ENCODE results near the gene CFAP77. TPM values are rescaled to one million over a fixed set of nuclear protein-coding genes. Genes with fewer than 3 reads are reported as not detected.

CFAP77 gene
- total RNA-seq, 1 donor from 2014 or later = 1.8 TPM

DNA sequence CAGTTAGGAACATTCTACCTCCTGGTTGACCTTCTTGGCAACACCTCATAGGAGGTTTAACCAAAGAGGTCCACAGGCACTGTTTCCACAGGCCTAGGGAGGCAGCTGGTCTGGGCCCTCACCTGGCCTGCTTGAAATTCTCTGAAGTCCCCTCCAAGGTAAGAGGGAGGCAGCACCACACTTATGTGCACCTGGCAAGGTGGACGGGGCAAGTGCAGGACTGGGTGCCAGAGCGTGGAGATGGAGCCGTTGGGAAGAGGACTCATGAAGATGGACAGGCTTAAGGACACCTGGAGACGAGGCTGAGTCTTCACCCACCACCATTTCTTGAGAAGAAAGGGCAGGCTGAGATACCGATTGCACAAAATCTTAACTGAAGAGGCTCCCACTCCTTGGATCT is 165.8 kb downstream of the CFAP77 start:
- no peak overlapping the region for H3K4me3 ChIP-seq
- Mint-ChIP-seq H3K4me3 (peak overlapping the region; percentile 50), H3K4me1 (peaks cover 29% of the 10 kb centered on the region), H3K27me3 (ENCODE audit: insufficient read depth, low read depth) (peaks cover 51% of the 10 kb centered on the region), H3K36me3 (no peaks in the 10 kb centered on the region), H3K27ac (no peak overlapping the region), H3K9me3 (peaks cover 3% of the 10 kb centered on the region)
- H4K20me1 ChIP-seq (ENCODE audit: low read depth) = peaks cover 30% of the 10 kb centered on the region
- H3K79me2 ChIP-seq (ENCODE audit: low read depth) = no peaks in the 10 kb centered on the region
- no peak overlapping the region for H2AFZ ChIP-seq (replicated peaks)
- peaks cover 58% of the 10 kb centered on the region for H3K27me3 ChIP-seq
- TF ChIP-seq EZH2phosphoT487 (IDR thresholded peaks at IDR 0.05) (no peak), EZH2 (IDR thresholded peaks at IDR 0.05) (no peak)
- TF ChIP-seq, protein P1, sequence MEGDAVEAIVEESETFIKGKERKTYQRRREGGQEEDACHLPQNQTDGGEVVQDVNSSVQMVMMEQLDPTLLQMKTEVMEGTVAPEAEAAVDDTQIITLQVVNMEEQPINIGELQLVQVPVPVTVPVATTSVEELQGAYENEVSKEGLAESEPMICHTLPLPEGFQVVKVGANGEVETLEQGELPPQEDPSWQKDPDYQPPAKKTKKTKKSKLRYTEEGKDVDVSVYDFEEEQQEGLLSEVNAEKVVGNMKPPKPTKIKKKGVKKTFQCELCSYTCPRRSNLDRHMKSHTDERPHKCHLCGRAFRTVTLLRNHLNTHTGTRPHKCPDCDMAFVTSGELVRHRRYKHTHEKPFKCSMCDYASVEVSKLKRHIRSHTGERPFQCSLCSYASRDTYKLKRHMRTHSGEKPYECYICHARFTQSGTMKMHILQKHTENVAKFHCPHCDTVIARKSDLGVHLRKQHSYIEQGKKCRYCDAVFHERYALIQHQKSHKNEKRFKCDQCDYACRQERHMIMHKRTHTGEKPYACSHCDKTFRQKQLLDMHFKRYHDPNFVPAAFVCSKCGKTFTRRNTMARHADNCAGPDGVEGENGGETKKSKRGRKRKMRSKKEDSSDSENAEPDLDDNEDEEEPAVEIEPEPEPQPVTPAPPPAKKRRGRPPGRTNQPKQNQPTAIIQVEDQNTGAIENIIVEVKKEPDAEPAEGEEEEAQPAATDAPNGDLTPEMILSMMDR (IDR thresholded peaks at IDR 0.05) = no peak
- H3K36me3 ChIP-seq = no peaks in the 10 kb centered on the region
- no peak for DNase-seq (ENCODE audit: low spot score)
- H3K4me2 ChIP-seq = no peak overlapping the region
- H3F3A ChIP-seq (ENCODE audit: low read depth) = peaks cover 7% of the 10 kb centered on the region
- no peaks in the 10 kb centered on the region for H3K9me3 ChIP-seq (ENCODE audit: low read depth)
- peaks cover 14% of the 10 kb centered on the region for H3K4me1 ChIP-seq
- H3K9ac ChIP-seq = no peak overlapping the region
- H3K27ac ChIP-seq = no peak overlapping the region

DNA sequence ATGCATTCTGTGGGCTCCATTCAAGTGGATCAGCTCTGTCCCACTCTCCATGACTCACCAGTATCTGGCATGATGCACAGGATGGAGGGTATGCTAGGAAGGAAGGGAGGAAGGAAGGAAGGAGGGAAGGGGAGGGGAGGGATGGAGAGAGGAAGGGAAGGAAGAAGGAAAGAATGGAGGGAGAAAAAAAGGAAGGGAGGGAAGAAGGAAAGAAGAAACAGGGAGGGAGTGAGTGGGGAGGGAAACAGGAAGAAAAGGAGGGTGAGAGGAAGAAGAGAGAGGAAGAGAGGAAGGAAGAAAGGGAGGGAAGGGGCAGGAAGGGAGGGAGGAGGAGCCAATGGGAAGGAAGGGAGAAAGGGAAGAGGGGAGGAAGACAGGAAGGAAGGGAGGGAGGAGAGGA is 167.1 kb downstream of the CFAP77 start:
- Mint-ChIP-seq H3K9me3 (peaks cover 3% of the 10 kb centered on the region), H3K36me3 (no peaks in the 10 kb centered on the region), H3K27me3 (ENCODE audit: insufficient read depth, low read depth) (peaks cover 63% of the 10 kb centered on the region), H3K4me3 (no peak overlapping the region), H3K4me1 (peaks cover 31% of the 10 kb centered on the region), H3K27ac (no peak overlapping the region)
- no peak for DNase-seq (ENCODE audit: low spot score)
- Histone ChIP-seq H4K20me1 (ENCODE audit: low read depth) (peaks cover 42% of the 10 kb centered on the region), H3K4me1 (peaks cover 14% of the 10 kb centered on the region), H2AFZ (replicated peaks) (no peak overlapping the region), H3K9ac (no peak overlapping the region), H3K27me3 (peaks cover 71% of the 10 kb centered on the region), H3K4me2 (no peak overlapping the region), H3K4me3 (no peak overlapping the region), H3K79me2 (ENCODE audit: low read depth) (no peaks in the 10 kb centered on the region), H3F3A (ENCODE audit: low read depth) (peaks cover 11% of the 10 kb centered on the region), H3K9me3 (ENCODE audit: low read depth) (no peaks in the 10 kb centered on the region), H3K36me3 (no peaks in the 10 kb centered on the region), H3K27ac (no peak overlapping the region)
- TF ChIP-seq, protein P1 (IDR thresholded peaks at IDR 0.05) = no peak
- TF ChIP-seq EZH2phosphoT487 (IDR thresholded peaks at IDR 0.05) (no peak), EZH2 (IDR thresholded peaks at IDR 0.05) (no peak)

GRCh38 chr9:132578367-132578932 is 168.4 kb downstream of the CFAP77 start:
- Histone ChIP-seq H3K27me3 (peaks cover 84% of the 10 kb centered on the region), H3K9me3 (ENCODE audit: low read depth) (no peaks in the 10 kb centered on the region), H4K20me1 (ENCODE audit: low read depth) (peaks cover 55% of the 10 kb centered on the region), H3K4me3 (no peak overlapping the region), H3K27ac (no peak overlapping the region), H2AFZ (replicated peaks) (no peak overlapping the region), H3F3A (ENCODE audit: low read depth) (peaks cover 11% of the 10 kb centered on the region), H3K4me2 (no peak overlapping the region), H3K79me2 (ENCODE audit: low read depth) (no peaks in the 10 kb centered on the region), H3K36me3 (no peaks in the 10 kb centered on the region), H3K4me1 (peaks cover 14% of the 10 kb centered on the region), H3K9ac (no peak overlapping the region)
- Mint-ChIP-seq H3K4me1 (peaks cover 29% of the 10 kb centered on the region), H3K36me3 (no peaks in the 10 kb centered on the region), H3K27ac (no peak overlapping the region), H3K9me3 (peaks cover 3% of the 10 kb centered on the region), H3K4me3 (peak overlapping the region; percentile 70), H3K27me3 (ENCODE audit: insufficient read depth, low read depth) (peaks cover 71% of the 10 kb centered on the region)
- TF ChIP-seq, protein P1 (IDR thresholded peaks at IDR 0.05) = no peak
- TF ChIP-seq EZH2phosphoT487 (IDR thresholded peaks at IDR 0.05) (no peak), EZH2 (IDR thresholded peaks at IDR 0.05) (no peak)
- DNase-seq (ENCODE audit: low spot score) = no peak

Data from neural progenitor cell (in vitro differentiated cells).